ENCODE data around the gene SEZ6. TPM values are rescaled to one million over a fixed set of nuclear protein-coding genes. Genes with fewer than 3 reads are reported as not detected.

The SEZ6 gene
- total and polyA plus RNA-seq, 10 of the 15 experiments (the other 5 are each of a cell fraction or from before 2014, with no cell fraction given), result 0.05 to 0.87 (median 0.17) TPM; not detected in 4

DNA sequence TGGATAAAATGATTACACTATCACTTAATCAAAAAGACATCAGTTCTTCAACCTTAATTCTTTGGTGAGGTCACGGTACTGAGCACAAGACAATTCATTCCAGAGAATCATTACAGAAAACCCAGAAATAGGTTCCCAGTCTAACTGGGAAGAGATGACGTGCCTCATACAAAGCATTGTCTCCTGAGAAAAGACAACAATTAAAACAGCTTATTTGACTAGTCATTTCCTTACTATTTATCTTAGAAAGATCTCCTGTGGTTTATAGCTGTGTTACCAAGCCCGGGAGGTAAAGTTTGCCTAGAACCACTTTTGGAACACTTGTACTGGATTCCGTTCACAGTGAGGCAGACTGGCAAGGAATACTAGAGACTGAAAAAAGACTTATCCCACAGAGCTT, 59.6 kb downstream of the SEZ6 start:
- ATAC-seq, result no peak

More for the DNA sequence above, 59.6 kb downstream of the SEZ6 start:
- ChIA-PET POLR2A (interaction anchor here (2.1 to 2.3 kb wide), 2 partner anchors 11 to 19 kb away, joined by 7 to 17 read pairs; no protein-coding TSS in a partner anchor), RAD21 (ENCODE audit: unreplicated experiment) (interaction anchor here (0.6 to 2.0 kb wide), 3 partner anchors 136 to 212 kb away, joined by 3 to 7 read pairs (median 4); no protein-coding TSS in a partner anchor), CTCF (interaction anchor here (1.1 to 5.1 kb wide), 7 partner anchors 19 to 219 kb away, joined by 3 to 24 read pairs (median 8); partner anchors contain the start of gene TLCD1), SMC1A (ENCODE audit: uncharacterized antibody, unreplicated experiment) (interaction anchor here (1.0 to 3.3 kb wide), 7 partner anchors 9 to 196 kb away, joined by 3 to 17 read pairs (median 5); no protein-coding TSS in a partner anchor)
- H3K27ac ChIP-seq (ENCODE audit: control insufficient read depth, insufficient read depth), result peak overlapping the region; percentile 15; the same call in 1 of the 2 replicates
- peaks cover 13% of the 10 kb centered on the region for H3K4me1 ChIP-seq (ENCODE audit: control insufficient read depth, insufficient read depth, low read length)
- no peaks in the 10 kb centered on the region for H4K20me1 ChIP-seq (ENCODE audit: control insufficient read depth, insufficient read depth)
- H3K27me3 ChIP-seq (replicated peaks in 1 of 2; ENCODE audit: control insufficient read depth in 2 of 2, insufficient read depth in 2 of 2, low read length in 1 of 2), result no peaks in the 10 kb centered on the region
- intact Hi-C loops (cut with micrococcal nuclease; ENCODE audit: unreplicated experiment), result no loop called here
- no peaks in the 10 kb centered on the region for H3K9me3 ChIP-seq (replicated peaks; ENCODE audit: control insufficient read depth, insufficient read depth, low read length)
- in situ Hi-C loops (cut with MboI), result no loop called here
- peak overlapping the region; percentile 71 for H3K4me2 ChIP-seq (ENCODE audit: control insufficient read depth, insufficient read depth)
- DNase-seq (ENCODE audit: low read depth, low spot score), result no peak
- peaks cover 95% of the 10 kb centered on the region for H3K79me2 ChIP-seq (ENCODE audit: control insufficient read depth, insufficient read depth, low read length)
- H3K4me3 ChIP-seq, result 0 out of 2 replicates have a peak overlapping the region, but pooled peaks have one; percentile 53
- no peak overlapping the region for H2AFZ ChIP-seq (ENCODE audit: control insufficient read depth, low read depth, low read length)
- no peak overlapping the region for H3K9ac ChIP-seq (ENCODE audit: control insufficient read depth, insufficient read depth, low read length)
- TSS peak; percentile 12 for BruUV-seq (replicated peaks)
- 55% methylated on average over 4 of the region's 4 CpGs for WGBS (ENCODE audit: insufficient coverage, insufficient replicate concordance, low lambda C conversion rate, missing lambda C conversion rate)
- no peak for FAIRE-seq
- peaks cover 0 to 9% of the 10 kb centered on the region in 2 experiments; a peak in 3 of 4 replicates for H3K36me3 ChIP-seq (ENCODE audit: control insufficient read depth in 2 of 2, insufficient read depth in 2 of 2, low read length in 1 of 2)
- TF ChIP-seq ZNF24 (IDR thresholded peaks at IDR 0.05) (peak; percentile 93), IKZF2 (IDR thresholded peaks at IDR 0.05) (peak in 1 of 2 experiments; percentile 21; a peak in 1 of 4 replicates), LARP7 (IDR thresholded peaks at IDR 0.05) (no peak), MEF2B (IDR thresholded peaks at IDR 0.05; ENCODE audit: partially characterized antibody, poor library complexity, severe bottlenecking) (peak; percentile 41), PML (IDR thresholded peaks at IDR 0.05; ENCODE audit: low read length) (no peak), RUNX3 (IDR thresholded peaks at IDR 0.05; ENCODE audit: low read length) (0 out of 2 replicates have a peak, but pooled peaks have one; percentile 12), ATF7 (IDR thresholded peaks at IDR 0.05; ENCODE audit: low read depth) (peak; percentile 31; the same call in 1 of the 2 replicates), ATF2 (IDR thresholded peaks at IDR 0.05; ENCODE audit: low read length) (no peak), NR2C1 (IDR thresholded peaks at IDR 0.05) (no peak)

Data from GM12878 (cell line).